RPMI8226 (cell line): ENCODE results near the gene FSTL4.

ENCODE experiments used
- DNase-seq: peaks from one replicate; pipeline ENCODE4 v3.0.0-alpha.2; 2015

The FSTL4 gene

GRCh38 chr5:133511653-133512235, 100.6 kb downstream of the FSTL4 start:
- DNase-seq, result no peak

DNA sequence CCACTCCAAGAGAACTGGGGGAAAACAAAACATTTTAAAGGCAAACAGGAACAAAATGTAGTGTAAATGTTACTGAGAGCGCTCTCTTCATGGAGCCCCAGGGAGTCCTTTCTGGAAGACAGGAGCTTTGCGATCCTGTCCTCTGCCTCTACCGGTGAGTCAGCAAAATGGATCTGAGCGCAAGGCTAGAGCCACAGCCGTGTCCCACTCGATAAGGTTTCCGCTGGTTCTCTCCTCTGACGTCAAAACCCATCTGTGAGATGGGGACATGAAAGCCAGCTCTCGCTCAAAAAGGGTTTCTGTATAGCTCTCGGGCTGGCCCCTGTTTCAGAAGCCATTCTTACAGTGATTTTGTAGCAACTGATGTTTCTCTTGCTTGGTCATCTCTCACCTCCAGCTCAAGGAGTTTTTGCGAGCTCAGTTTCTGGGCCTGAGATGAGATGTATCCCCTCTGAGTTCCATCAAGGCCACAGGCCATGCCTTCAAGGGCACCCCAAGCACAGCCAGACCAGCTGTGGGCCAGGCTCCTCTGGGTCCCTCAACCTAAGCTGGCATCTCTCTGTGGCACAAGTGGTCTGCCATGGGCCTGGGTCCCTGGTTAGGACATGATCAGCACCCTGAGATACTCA, 101.6 kb downstream of the FSTL4 start:
- no peak for DNase-seq

GRCh38 chr5:133509742-133510079, 102.6 kb downstream of the FSTL4 start:
- DNase-seq, result no peak

DNA sequence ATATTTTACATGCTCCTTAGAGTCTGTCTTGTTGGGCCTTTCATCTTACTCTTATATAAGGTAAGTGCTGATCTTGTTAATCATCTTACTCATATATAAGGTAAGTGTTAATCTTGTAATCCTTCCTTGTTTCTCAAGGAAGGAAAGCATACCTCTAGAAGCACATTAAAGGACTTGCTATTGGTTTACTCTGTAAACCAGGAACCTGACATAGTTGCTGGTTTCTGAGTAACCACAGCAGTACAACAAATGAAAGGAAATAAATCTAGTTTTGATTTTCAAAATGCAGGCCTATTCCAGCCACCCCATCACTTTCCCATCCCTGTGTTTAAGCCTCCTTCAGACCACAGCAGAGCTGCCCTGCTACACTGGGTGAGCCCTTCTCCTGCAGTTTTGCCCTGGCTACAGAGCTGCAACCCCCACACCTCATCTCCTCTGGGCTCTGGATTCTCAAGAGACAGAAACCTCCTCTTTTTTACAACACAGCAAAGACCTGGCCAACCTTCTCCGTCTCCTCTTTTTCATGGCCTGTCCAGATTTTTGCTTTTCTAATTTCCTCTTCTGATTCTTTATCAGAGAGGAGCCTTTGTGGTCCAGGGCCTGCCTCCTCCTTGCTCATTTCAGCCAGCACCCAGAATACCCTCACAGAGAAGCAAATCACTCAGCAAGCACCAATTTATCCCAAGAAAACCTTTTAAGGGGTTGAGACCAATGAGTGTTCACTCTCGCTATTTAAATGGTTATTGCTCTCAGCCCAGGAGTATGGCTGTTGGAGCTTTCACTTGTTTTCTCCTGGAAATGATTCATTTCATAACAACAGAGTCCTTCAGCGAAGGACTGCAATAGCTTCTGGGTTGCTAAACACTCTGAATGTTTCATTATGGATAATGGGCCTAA, 103.2 kb downstream of the FSTL4 start:
- DNase-seq, result no peak

DNA sequence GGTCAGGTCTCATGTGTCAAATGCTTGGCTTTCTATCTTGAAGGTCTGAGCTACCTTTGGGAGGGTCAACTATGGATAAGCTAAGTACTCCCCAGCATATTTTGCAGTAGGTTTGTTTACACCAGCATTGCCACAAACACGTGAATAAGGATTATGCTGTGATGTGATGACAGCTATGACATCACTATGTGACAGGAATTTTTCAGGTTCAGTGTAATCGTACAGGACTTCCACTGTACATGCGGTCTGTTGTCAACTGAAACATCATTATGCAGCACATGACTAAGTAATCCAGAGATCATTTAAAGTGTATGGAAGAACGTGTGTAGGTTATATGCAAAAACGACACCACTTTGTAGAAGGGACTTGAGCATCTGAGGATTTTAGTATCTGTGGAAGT, 104.0 kb downstream of the FSTL4 start:
- DNase-seq, result no peak

DNA sequence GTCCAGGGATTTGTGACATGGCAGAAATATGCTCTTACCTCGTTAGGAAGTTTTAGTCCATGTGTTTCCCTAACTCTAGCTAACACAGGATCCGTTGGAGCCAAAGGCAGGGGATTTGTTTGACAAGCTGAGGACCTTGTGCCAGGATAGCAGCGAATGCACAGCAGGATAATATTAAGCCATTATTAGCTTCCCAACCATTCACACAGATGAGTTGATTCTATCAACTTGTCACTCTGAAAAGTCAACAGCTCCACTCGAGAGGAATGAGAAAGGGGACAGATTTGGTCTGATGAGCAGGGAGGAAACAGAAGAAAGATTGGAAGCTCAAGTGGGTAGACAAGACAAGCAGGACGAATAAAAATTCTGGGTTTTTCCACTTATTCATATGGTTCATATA, 106.2 kb downstream of the FSTL4 start:
- no peak for DNase-seq

GRCh38 chr5:133503511-133503910, 108.8 kb downstream of the FSTL4 start:
- no peak for DNase-seq

DNA sequence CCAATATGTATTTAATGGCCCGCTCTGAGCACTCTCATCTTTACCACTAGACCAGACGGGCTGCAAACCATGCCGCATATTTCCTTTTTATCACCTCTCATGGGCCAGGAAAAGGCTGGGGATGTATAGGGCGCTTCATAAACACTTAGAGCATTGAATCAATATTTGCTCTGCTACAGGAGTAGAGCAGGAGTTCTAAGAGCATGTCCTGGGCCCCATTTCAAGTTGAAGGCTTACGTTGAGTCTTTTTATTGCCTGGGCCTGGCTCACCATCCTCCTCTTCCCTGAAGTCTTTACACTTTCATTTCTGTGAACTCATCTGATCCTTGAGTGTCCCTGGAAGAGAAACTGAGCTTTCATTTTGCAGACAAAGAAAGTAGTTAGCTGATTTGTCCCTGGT, 112.4 kb downstream of the FSTL4 start:
- DNase-seq, result no peak

DNA sequence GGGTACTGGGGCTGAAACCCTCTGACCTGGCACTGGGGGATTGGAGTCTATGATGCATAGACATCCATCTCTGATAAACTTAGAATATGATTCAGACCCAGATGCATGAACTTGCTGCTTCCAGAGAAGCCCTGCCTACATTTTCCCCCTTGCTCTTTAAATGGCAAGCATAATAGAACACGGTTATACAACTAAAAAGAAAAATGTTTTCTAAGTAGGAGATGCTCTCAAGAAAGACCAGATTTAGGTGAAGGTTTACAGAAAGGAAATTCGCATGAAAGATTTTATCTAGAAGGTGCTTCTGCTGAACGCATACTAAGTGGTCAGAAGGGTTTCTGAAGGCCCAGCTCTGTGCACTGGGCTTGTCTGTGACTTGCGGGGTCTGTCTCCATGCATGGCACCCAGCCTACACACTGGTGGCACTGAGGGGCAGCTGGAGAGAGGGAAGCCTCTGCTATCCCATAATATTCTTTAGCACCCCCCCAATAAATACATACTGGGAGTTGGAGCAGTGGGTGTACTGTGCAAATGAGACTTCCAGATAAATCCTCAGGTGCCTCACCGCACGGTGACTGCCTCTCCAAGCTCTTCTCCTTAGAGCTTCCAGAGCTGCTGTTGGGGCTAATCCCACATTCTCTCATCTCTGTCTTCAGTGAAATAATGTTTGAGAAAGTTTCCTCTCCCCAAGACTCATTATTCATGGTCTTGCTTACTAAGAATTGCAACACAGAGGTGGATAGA, 114.6 kb downstream of the FSTL4 start:
- no peak for DNase-seq

DNA sequence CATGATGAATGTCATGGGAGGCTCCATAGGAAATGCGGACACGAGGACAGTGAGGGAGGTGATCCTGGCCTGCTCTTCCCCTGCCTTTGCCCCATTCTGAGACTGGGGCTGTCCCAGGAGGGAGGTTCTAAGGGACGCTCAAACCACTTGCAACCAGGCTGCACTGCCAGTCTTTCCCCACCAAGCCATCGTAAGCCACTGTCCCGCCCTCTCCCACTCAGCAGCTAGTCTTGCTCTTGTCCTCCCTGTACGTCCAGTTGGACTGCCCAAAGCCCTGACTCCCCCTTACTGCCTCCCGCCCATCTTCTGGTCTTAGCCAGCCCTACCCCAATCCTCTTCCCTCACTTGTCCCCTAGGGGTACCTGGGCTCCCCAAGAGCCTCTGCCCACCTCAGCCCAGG, 115.7 kb downstream of the FSTL4 start:
- DNase-seq, result no peak

- no peak for DNase-seq
These were observed 117.5 kb downstream of the FSTL4 start for GRCh38 chr5:133494923-133495246.

GRCh38 chr5:133494232-133494922, 118.0 kb downstream of the FSTL4 start:
- DNase-seq, result no peak

- DNase-seq, result peak; percentile 69
These were observed 122.7 kb downstream of the FSTL4 start for GRCh38 chr5:133489632-133490031.

DNA sequence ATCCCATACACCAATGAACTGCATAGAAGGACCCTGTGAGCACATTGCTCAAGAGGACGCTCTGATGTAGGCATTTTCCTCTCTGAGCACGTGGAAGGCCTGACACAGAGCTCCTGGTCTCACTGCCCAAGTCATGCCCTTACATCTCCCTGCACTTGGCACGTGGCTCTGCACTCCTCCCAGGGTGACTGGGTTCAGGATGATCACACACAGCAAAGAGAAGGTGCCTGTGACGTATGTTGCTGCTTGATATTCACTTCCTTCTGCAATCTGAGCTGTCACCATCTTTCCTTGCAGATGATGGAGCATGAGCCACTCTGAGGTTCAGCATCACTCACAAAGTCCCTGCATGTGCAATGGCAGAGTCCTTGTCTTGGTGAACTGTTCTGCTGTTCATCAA, 125.2 kb downstream of the FSTL4 start:
- DNase-seq, result no peak

- no peak for DNase-seq
These were observed 126.9 kb downstream of the FSTL4 start for GRCh38 chr5:133485468-133485867.

GRCh38 chr5:133483406-133484090, 128.8 kb downstream of the FSTL4 start:
- DNase-seq, result peak; percentile 57

- no peak for DNase-seq
These were observed 130.3 kb downstream of the FSTL4 start for GRCh38 chr5:133482028-133482427.

- DNase-seq, result no peak
These were observed 131.5 kb downstream of the FSTL4 start for GRCh38 chr5:133480866-133481265.

DNA sequence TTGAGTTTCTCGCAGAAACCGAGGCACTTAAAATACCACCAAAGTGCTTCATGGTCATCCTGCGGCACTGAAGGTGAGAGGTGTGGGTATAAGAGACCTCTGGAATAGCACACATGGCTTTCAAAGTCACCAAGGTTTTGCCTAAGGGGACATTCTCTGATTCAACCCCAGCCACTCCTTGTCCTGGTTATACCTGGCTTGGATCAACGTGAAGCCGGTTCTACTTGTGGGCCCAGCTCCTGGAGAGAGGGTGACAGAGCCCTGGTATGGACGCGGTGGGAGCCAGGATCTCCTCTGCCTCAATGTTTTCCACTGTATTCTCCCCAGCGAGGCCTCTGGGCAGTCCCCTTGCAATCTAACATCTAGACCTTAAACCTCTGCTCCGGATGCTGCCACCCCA, 132.0 kb downstream of the FSTL4 start:
- no peak for DNase-seq

- no peak for DNase-seq
These were observed 133.9 kb downstream of the FSTL4 start for GRCh38 chr5:133478199-133478985.

DNA sequence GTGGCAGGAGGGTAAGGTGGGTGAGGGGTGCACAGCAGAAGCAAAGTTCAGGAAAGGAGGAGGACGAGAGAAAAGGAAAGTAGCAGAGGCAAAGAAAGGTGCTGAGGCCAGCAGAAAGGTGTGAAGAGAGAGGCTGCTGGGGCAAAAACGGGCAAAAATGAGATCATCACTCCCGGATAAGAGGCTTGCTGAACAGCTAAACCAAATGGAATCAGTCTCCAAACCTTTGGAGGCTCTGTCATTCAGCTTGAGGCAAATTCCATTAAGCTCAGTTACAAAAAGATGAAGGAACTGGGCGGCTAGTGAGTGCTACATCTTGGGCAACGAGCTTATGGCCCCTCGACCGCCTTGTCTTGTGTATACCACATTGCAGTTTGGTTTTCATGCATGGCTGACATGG, 136.4 kb downstream of the FSTL4 start:
- DNase-seq, result peak; percentile 42
